ENCODE measurements around the gene TERF2IP.

Gene TERF2IP

DNA sequence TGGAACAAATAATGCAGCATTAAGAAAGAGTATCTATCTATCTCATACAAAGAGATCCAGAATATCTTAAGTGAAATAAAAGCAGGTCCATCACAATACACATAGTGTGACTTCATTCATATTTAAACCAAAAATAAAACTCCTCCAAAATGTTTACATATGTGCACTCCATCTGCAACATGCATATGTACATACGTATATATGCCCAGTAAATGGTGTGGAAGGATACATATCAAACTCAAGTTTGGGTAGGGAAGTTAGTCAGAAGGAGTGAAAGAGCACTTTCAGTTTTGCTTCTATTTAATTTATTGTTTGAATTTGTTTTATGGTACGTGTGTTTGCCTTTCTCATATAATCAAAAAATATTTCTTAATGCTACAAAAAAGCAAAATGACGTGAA is 12.5 kb upstream of the TERF2IP start:
- DNase-seq (ENCODE audit: low spot score), result no peak

GRCh38 chr16:75640598-75640997 is 7.0 kb upstream of the TERF2IP start:
- DNase-seq (ENCODE audit: low spot score), result no peak

DNA sequence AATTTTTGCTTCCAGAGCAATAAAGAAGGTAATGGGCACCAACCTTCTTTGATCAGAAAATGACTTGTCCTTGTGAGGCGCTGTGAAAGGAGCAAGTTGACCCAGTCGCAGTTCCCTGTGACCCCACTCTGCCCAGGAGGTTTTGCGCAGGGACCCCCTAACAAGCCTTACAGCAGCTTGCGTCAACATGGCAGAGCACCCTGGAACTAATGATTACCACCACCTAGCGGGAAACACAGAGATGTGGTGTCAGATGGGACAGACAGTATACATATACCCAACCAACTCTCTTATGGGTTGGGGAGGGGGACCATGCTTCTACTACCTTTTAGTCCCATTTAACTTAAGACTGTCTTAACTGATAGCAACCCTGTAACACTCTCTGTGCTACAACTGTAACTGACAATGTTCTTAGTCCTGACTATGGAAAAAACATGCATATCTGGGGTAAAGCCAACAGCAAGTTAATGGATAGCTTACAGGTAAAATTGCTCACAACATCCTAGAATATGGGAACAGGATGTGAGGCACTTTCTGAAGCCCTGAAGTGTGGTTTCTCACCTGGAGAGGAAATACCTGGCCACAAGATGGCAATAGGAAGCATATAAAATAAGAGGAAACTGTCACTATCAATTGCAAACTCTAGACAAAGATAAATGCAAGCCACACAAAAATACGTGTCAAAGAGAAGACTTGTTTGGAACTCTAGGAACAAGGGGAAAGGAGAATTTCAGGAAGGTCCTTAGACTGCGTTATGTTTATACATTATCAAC is 3.1 kb upstream of the TERF2IP start:
- DNase-seq (ENCODE audit: low spot score), result peak; percentile 43

GRCh38 chr16:75647112-75647491 is 471 bp upstream of the TERF2IP start:
- no peak for DNase-seq (ENCODE audit: low spot score)

DNA sequence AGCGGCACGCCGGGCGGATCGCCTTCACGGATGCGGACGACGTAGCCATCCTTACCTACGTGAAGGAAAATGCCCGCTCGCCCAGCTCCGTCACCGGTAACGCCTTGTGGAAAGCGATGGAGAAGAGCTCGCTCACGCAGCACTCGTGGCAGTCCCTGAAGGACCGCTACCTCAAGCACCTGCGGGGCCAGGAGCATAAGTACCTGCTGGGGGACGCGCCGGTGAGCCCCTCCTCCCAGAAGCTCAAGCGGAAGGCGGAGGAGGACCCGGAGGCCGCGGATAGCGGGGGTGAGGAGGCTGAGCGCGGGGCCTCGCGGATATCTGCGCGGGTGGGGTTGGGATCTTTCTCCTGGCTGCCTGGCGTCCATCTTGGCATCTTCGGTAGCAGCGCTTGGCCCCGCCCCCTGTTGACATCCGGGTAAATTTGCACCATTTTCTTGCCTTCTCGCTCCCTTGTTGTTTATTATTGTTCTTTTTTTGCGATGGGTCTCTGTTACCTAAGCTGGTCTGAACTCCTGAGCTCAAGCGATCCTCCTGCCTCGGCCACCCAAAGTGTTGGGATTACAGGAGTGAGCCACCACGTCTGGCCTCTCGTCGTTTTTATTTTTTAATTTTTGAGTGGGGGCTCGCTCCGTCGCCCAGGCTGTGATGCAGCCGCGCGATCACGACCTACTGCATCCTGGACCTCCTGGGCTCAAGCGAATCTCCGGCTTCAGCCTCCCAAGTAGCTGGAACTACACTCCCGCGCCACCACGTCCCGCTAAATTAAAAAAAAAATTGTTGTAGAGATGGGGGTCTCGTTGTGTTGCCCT is 898 bp downstream of the TERF2IP start:
- DNase-seq (ENCODE audit: low spot score), result peak; percentile 85

GRCh38 chr16:75653922-75654321 is 6.3 kb downstream of the TERF2IP start:
- no peak for DNase-seq (ENCODE audit: low spot score)

DNA sequence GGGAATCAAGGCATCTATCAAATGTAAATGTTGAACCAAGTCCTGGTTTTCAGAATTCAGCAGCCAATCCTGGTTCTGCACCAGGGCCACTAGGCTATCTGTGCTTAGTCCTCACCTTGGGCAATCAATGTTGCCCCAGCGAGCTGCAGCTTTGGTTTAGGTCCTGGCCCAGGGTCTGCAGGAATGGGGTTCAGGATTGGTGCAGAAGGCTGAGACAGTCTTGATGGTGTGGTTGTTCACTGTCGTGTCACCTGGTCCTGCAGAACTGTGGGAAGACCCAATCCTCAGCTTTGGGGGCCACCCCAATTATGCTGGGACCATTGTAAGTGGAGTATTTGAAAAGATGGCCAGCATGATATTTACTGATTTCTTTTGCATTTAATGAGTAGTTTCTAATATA is 10.6 kb downstream of the TERF2IP start:
- no peak for DNase-seq (ENCODE audit: low spot score)

DNA sequence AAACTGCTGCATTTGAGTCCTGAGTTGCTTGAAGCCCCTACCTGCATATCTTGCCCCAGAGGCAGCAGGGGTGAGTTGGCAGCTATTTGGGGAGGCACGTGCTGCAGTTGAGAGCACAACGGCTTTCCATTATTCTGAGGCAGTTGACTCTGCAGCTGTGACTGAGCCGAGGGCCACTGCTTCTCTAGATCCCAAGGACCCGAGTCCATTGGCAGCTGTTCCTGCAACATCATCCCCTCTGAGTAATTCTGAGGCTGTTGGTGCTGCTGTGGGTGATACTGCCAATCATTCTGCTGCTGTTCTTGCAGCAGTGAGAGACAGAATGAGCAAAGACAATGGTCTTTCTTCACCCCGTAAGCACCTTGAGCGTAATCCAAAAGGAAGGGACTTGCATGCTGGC is 12.7 kb downstream of the TERF2IP start:
- DNase-seq (ENCODE audit: low spot score), result no peak

DNA sequence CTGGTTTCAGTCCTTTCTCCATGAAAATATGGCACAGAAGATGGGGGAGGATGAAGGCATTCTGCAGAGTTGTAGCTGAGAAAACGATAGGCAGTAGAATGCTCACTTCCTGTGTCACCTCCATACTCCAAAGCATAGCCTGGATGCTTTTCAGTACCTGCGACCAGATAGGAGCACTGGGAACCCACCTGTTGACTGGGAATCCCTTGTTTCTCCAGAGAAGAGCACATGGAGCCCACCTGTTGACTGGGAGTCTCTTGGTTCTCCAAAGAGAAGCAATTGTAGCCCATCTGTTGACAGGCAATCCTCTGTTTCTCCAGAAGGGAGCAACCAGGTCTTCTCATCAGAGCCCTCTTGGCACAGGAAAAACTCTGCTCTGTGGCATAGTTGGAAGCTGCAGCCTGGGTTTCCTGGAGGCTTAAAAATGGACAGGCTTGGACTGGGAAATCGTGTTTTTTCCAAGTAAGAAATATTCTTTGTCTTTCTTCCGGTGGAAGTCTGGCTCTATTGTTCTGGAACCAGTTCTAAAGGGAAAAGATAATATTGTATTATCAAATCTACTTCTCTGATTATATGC is 13.2 kb downstream of the TERF2IP start:
- DNase-seq (ENCODE audit: low spot score), result no peak

- DNase-seq (ENCODE audit: low spot score), result no peak
These were observed 19.9 kb downstream of the TERF2IP start for GRCh38 chr16:75667503-75667902.

- DNase-seq (ENCODE audit: low spot score), result no peak
These were observed 29.3 kb downstream of the TERF2IP start, which contains the start of gene CPHXL2 for GRCh38 chr16:75676909-75677308. Gene CPHXL2 (minus strand): TSS chr16:75677009. CDS start chr16:75676999, 10 bp downstream.

GRCh38 chr16:75679366-75679765 is 31.8 kb downstream of the TERF2IP start:
- DNase-seq (ENCODE audit: low spot score), result no peak

- DNase-seq (ENCODE audit: low spot score), result no peak
These were observed 34.7 kb downstream of the TERF2IP start for GRCh38 chr16:75682308-75682707.

DNA sequence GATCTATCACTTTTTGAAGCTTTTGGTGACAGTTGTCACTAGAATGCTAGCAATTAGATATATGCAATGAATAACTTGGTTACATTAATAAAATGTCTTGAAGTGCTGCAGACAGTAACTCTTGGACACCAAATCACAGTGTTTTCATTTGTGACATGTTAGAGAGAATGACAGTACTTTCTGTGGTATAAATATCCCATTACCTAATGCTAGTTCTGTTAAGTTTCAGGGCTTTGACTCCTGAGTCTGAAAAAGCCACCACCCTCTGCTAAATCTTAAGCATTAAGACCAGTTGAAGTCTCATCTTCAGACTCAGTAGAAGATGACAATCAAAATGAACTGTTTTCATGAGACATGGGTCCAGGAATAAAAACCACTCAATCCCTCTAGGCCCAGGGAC is 39.8 kb downstream of the TERF2IP start:
- no peak for DNase-seq (ENCODE audit: low spot score)

GRCh38 chr16:75695708-75696107 is 48.1 kb downstream of the TERF2IP start:
- no peak for DNase-seq (ENCODE audit: low spot score)

GRCh38 chr16:75697571-75697970 is 50.0 kb downstream of the TERF2IP start:
- no peak for DNase-seq (ENCODE audit: low spot score)

DNA sequence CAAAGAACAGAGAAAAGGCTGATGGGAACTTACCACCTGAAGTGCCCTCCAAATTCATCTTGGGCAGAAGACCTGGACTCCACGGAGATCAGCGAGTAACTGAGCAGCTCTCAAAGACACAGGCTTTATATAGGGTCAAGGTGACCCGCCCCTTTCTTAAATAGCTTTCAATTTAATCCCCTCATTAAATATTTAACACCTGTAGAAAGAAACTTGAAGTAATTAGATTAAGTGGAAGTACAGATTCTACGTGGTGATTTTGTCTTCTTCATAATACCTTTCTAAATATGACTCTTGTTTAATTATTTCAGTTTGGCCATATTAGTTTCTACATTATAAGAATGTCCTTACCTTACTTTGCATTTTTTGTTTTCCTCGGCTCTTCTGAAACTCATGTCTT is 53.8 kb downstream of the TERF2IP start, which contains the start of gene DUXB:
DUXB (minus strand) TSS at position 101 of the 400 bp plus-strand sequence; CDS start at position 58, 43 bp downstream.
- DNase-seq (ENCODE audit: low spot score), result no peak

- no peak for DNase-seq (ENCODE audit: low spot score)
These were observed 54.7 kb downstream of the TERF2IP start for GRCh38 chr16:75702242-75702641.

DNA sequence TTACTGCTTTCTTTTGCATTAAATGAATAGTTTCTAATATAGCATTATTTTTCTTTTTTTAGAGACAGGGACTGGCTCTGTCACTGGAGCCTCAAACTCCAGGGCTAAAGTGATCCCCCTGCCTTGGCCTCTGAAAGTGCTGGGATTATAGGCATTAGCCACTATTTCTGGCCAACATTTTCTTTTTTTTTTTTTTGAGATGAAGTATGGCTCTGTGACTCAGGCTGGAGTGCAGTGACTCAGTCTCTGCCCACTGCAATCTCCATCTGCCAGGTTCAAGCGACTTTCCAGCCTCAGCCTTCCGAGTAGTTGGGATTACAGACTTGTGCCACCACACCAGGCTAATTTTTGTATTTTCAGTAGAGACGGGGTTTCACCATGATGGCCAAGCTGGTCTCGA is 55.7 kb downstream of the TERF2IP start:
- no peak for DNase-seq (ENCODE audit: low spot score)
